Right hindlimb (tissue), 1 donor: Measurements from ENCODE around the gene PRDM16.
A peak's percentile ranks its signal among the peaks of the same experiment; 100 is the strongest.

Source experiments
- DNase-seq: peaks from one replicate; pipeline ENCODE4 v3.0.0-alpha.2; 2018

The PRDM16 gene

DNA sequence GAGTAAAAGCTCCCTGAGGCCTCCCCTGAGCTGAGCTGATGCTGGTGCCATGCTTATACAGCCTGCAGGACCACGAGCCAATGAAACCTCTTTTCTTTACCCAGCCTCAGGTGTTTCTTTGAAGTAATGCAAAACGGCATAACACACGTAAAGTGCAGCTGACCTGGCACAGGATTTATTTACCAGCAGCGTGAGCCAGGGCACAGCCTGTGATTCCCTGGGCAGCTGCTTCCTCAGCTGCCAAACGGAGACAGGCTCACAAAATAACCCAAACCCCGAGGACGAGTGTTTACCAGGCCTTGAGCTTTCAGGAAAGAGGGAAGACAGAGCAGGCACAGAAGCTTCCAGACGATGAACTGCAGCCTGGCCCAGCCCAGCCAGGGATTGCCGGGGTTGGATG is 264.9 kb downstream of the PRDM16 start:
- no peak for DNase-seq

DNA sequence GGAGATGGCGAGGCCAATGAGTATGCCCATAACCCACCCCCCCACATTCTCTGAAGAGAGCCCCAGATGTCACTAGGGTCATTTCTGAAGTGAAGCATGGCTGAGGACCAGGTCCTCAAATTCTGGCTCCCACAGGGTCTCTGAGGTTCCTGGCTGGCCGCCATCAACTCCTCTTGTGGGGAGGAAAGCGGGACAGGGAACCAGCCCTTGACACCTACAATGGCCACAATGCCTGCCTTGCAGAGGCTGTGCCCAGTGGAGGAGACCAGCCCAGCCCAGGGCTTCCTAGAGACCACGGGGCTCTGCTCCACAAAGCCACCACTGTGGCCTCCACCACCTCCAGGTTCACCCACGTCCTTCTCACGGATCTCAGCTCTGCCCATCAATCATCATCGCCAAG is 265.4 kb downstream of the PRDM16 start:
- no peak for DNase-seq

DNA sequence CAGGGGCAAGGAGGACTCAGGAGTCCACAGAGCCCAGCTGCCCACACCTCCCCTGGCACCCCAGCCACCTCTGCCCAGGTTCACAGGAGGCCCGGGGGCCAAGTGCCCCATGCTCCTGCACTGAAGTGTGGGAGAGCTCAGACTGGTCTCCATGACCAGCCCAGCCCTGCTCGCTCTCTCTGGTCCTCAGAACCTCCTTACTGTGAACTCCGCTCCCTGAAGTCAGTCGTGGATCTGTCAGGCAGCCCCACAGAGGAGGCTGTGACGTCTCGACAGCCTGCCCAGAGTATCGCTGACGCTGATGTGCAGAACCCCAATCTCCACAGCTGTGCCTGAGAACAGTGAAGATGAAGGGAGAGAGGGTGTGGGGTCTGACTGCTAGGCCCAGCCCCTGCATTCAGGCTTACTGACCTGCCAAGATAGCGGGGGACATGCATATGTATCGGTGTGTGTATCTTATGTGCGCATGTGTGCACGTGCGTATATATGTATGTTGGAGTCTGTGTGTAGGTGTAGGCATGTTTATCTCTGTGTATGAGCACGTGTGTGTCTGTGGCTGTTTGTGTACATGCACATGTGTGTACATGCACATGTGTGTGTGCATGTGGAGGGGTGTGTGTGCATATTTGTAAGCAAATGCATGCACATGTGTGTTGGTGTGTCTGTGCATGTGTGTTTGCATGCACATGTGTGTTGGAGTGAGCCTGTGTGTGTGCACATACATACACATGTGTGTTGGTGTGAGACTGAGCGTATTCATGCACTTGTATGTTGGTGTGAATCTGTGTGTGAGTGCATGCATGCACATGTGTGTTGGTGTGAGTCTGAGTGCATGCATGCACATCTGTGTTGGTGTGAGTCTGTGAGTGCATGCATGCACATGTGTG is 267.0 kb downstream of the PRDM16 start:
- DNase-seq = no peak

DNA sequence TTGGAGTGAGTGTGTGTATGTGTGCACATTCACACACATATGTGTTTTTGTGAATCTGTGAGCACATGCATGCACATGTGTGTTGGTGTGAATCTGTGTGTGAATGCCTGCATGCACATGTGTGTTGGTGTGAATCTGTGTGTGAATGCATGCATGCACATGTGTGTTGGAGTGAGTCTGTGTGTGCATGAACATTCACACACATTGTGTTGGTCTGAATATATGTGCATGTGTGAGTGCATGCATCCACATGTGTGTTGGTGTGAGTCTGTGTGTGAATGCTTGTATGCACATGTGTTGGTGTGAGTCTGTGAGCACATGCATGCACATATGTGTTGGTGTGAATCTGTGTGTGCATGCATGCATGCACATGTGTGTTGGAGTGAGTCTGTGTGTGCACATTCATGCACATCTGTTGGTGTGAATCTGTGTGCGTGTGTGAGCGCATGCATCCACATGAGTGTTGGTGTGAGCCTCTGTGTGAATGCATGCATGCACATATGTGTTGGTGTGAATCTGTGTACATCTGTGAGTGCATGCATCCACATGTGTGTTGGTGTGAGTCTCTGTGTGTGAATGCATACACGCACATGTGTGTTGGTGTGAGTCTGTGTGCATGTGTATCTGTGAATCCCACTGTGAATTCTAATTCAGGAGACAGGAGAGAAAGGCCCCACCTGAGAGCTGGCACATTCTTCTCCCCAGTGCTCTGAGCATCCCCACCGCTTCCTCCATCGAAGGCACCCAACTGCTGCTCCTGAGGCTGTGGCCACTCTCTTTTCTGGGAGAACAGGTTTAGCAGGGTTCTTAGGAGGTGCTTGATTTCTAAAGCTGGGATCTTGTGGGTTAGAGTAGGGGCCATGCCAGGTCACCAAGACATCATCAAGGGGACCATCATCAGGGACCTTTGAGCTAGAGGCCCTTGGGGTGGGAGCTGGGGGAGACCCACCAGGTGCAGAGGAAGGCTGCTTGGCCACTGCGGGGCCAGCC is 267.9 kb downstream of the PRDM16 start:
- no peak for DNase-seq

GRCh38 chr1:3337798-3338724 is 269.1 kb downstream of the PRDM16 start:
- no peak for DNase-seq

GRCh38 chr1:3338725-3339070 is 269.7 kb downstream of the PRDM16 start:
- no peak for DNase-seq

DNA sequence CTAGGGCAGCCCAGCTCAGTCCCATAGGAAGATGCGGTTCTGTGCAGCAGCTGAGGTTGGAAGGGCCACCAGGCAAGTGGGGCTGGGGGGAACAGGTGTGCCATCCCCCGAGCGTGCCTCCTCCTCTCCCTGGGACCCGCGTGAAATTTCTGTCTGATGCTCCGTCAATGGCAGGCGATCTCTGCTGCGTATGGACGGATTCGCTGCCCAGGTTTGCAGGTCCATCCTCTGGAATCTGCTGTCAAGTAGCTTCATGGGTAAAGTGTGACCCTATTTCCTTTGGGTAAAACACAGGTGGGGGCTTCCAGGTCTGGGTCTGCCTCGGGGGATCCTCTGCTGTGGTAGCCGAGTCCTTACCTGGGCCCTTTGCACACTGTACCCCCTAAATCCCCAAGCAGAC is 270.9 kb downstream of the PRDM16 start:
- DNase-seq = no peak

DNA sequence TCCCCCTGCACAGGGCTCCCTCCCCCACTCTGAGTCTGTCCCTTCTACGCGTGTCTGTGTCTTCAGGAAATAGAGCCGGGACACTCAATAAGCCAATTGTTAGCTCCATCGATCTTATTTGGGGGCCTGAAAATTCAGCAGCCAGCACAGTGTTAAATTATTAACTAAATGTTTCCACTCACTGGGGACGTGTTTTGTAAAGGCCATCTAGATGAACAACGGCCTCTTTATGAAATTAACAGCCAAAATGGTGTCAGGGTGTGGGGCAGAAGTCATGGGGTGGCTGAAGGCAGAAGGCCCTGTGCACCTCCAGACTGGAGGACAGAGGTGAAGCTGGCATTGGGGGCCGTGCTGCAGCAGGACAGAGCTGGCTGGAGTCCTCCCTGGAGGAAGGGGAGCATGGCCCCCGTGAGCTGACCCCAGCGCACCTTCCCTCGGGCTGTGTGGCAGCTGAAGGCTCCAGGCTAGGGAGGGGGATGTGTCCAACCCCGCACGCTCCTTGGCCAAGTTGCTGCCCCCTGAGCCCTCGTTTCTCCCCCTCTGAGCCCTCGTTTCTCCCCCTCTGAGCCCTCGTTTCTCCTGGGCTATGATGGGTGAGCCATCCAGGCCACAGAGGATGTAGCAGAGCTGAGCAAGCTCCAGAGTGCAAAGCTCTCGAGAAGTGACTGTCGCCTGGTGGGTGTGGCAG is 271.7 kb downstream of the PRDM16 start:
- no peak for DNase-seq

- DNase-seq = no peak
Measured at GRCh38 chr1:3341236-3341994, 272.4 kb downstream of the PRDM16 start.

GRCh38 chr1:3342960-3343359 is 274.0 kb downstream of the PRDM16 start:
- DNase-seq = no peak

GRCh38 chr1:3344395-3344794 is 275.4 kb downstream of the PRDM16 start:
- DNase-seq = no peak

DNA sequence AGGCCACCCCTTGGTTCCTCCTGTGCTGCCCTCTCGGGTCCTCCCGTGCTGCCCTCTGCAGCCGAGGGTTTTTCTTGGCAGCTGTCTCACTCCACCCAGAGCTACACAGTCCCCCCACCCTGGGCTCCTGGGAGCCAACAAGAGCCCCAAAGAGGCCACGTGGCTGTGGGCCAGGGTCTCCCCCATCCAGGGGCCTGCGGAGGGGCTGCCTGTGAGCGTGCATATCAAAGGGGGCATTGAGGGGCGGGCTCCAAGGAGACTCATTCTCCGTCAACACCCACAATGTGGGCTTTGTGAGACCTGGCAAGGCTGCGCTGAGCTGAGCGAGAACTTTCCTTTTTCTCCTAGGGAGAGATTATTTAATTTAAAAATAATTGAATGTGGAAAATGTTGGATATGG is 276.8 kb downstream of the PRDM16 start:
- peak; percentile 51 for DNase-seq

GRCh38 chr1:3346478-3346877 is 277.5 kb downstream of the PRDM16 start:
- DNase-seq = no peak

DNA sequence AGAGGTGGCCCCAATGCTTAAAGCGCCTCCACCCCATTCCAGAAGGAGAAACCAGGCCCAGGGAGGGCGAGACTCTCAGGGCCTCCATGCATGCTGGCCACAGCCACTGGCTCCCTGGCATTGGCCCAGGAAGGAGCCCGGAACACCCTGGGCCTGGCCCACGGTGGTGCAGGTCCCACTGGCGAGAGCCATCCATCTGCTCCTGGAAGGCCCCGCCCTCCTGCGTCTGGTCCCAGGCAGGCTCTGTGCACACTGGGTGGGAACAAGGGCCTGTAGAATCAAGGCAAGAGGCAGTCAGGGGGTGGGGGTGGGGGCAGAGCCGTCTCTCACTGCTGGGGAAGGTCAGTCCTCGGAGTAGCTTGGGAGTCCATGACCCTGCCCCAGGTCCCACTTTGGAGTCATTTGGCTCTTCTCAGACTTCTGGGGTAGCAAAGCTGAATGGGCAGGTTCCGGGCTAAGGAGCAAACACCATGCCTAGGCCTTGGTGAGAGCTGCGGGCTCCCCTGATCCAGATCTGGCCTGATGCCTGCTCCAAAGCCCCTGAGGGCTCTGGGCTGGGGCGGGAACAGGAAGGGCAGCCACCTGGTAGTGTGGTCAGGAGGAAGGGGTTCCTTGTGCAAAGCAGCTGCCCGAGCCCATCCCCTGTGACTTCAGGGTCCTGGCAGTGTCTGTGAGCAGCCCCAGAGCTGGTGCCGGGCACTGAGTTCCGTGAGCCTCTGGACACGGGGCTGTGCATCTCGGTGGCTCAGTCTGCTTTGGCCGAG is 278.4 kb downstream of the PRDM16 start:
- no peak for DNase-seq

DNA sequence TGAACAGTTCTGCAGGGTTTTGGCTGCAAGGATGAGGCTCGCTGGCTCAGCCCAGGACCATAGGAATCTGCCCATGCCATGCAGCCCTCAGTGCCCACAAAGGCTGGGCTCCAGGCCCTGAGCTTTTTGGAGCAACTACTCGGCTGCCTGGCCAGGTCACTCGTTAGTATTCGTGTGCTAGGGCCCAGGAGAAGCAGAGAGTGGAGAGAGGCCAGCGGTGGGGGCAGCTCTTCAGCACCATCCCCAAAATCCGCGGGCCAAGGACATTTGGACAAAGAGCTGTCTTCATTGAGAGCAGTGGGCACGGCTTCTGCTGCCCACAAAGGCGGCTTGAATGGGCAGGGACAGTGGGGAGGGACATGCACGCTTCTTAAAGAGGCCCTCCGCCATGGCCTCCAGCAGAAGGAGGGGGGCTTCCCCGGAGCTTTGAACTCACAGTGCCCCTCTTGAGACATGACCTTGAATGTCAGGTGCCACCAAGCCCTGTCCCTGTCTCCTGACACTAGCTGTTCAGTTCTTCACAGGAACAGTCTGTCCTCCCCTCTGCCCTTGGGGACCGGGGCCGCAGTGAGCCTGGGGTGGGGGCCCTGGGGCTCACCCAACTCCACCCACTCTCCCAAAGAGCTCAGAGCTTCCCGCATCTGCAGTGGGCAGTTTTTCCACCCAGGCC is 279.3 kb downstream of the PRDM16 start:
- no peak for DNase-seq

- no peak for DNase-seq
Measured at GRCh38 chr1:3349161-3349967, 280.4 kb downstream of the PRDM16 start.

- no peak for DNase-seq
Measured at GRCh38 chr1:3349968-3350299, 280.9 kb downstream of the PRDM16 start.

DNA sequence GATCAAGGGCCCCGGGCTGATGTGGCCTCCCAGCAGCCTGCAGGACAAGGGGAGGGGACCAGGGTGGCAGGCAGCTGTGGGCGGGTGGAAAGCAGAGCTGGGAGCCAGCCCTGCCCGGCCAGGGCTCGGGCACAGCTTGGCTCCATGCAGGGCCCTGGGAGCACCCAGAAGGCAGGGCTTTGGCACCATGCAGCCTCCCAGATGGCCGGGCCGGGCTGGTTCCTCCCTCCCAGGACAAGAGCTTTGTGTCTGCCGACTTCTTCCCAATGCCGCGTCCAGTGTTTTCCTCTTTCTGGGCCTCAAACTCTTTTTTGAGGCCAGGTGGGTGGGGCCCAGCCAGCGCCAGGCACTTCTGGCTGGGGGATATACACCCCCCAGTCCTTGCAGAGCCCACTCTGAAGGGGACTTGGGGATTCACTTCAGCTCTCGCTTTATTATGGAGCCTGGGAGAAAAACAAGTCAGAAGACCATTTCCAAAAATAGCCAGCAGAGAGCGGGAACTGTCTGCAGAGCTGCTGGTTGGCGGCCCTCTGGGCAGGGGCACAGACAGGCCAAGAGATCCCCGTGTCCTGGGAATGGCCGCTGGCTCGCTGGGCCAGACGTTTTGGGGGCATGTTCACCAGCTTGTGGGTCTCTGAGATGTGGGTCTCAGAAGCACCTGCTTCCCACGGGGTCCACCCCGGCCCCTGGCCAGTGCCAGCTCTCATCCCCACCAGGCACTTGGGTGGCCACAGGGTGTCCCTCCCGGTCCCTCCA is 281.7 kb downstream of the PRDM16 start:
- DNase-seq = peak; percentile 67
